Erythroblast (primary cell): ENCODE results near the gene NHLRC4.

Experiments used
- DNase-seq, 2 experiments: peaks; one replicate each; lab custom pipeline; 2025; lab: John Stamatoyannopoulos, UW
- GATA1 ChIP-seq: IDR thresholded peaks from 2 replicates; pipeline ENCODE4 v1.6.1; 2011; ENCODE audit warnings: low read depth, mild to moderate bottlenecking, control low read depth, low read length, moderate library complexity
- POLR2A ChIP-seq: IDR thresholded peaks from 2 replicates; pipeline ENCODE4 v1.6.1; 2011; ENCODE audit warnings: mild to moderate bottlenecking, low read length

NHLRC4 gene

DNA sequence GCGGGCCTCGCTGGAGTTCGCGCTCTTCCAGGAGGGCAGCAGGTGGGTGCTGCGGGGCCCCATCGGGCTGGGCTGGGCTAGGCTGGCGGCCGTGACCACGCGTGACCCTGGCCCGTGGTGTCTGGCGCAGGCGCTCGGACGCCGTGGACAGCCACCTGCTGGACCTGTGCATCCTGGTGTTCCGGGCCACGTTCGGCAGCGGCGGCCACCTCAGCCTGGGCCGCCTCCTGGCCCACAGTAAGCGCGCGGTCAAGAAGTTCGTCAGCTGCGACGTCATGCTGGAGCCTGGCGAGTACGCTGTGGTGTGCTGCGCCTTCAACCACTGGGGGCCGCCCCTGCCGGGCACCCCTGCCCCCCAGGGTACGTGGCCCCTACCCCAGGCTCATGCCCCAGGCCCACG, 14.6 kb upstream of the NHLRC4 start:
- TF ChIP-seq POLR2A = no peak
- no peak for DNase-seq

DNA sequence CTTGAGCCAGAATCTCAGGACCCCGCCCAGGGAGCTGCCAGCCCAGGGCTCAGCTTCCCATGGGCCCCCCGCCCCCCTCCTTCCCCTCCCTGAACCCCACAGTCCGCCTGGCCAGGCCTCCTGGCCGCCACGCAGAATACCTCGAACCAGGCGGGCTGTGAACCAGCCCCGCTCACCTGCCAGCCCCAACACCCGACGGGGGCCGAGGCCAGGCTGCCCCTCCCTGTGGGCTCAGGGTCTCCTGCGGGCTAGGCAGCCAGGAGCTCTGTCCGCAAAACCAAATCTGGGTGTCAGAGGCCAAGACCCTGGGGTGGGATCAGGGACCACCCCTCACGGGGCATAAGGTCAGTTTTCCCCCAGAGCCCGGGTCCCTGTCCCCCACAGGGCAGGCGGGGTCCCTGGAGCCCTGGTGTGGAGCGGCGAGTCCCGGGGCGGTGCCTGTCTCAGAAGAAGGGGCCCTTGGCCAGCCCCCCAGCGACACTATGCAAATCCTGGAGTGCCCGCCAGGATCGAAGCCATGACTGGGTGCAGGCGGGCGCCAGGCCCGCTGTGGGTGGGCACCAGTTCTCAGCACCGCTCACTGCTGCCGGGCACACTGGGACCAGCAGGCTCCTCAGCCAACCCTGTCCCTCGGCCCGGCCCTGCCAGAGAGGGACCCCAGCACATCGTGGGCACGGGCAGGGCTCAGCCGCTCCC, 13.1 kb upstream of the NHLRC4 start:
- no peak for TF ChIP-seq GATA1
- TF ChIP-seq POLR2A = no peak

GRCh38 chr16:554297-554621, 12.5 kb upstream of the NHLRC4 start:
- TF ChIP-seq POLR2A (no peak), GATA1 (no peak)
- no peak for DNase-seq

More for the DNA sequence above, 13.1 kb upstream of the NHLRC4 start:
- no peak for DNase-seq

DNA sequence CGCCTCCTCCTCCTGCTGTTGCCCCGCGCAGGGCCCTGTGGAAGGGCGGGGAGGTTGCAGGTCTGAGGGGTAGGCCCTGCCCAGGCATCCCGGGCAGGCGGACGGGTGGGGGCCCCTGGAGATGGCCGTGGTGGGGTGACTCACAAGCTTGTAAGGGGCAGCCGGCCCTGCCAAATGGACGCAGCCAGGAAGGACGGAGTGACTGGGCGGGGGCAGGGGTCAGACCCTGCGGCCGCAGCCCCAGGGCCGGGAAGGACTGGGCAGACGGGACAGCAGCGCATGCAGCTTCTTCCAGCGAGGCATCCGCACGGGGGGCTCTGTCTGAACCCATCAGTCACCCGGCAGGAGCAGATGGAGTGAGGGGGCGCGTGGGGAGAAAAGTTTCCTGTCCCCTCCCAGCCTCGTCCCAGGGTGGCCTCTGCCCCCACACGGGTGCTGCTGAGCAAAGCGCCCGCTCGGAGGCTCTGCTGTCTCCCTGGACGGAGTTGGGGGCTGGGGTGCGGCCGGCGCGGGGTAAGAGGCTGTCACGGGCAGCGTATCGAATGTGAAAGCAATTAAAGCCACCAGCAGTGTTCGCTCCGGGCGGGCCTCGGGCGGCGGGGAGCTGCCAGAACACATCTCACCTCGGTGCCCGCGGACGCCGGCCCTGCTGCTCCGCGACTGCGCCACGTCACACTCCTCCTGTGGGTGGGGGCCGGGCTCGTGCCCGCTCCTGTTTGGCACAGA, 12.0 kb upstream of the NHLRC4 start:
- no peak for DNase-seq
- TF ChIP-seq POLR2A (no peak), GATA1 (no peak)

GRCh38 chr16:555528-556473, 11.0 kb upstream of the NHLRC4 start:
- TF ChIP-seq POLR2A (no peak), GATA1 (no peak)
- DNase-seq = no peak

DNA sequence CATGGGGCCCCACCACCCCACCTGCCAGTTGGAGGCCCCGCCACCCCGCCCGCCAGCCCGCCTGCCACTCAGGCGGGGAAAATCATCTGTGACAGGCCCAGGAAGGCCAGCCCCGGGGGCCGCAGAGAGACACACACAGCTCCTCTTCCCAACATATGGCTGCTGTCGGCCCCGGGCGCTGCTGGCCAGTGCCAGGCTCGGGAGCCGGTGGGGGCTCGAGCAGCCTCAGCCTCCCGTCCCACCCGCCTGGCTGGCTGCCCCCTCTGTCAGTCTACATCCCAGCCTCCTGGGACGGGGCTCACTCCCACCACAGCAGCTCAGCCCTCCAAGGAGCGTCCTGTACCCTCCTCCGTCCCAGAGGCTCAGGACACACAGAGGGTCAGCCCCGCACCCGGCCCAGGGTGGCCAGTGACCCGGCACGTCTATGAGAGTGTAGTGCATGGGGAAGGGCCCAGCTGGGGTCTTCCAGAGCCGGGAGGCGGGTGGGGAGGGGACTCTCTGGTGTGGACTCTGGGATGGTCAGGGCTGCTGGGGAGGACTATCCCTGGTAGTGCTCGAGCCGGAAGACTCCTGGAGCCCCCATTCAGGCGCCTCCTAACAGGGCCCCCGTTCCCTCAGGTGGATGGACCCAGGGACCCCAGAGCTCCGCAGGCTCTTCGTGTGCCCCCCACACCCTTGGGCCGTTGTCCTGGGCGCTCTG, 10.2 kb upstream of the NHLRC4 start:
- no peak for DNase-seq

GRCh38 chr16:557463-558297, 9.1 kb upstream of the NHLRC4 start:
- no peak for TF ChIP-seq POLR2A
- TF ChIP-seq GATA1 = no peak
- no peak for DNase-seq

More for the DNA sequence above, 10.2 kb upstream of the NHLRC4 start:
- TF ChIP-seq POLR2A (no peak), GATA1 (no peak)

DNA sequence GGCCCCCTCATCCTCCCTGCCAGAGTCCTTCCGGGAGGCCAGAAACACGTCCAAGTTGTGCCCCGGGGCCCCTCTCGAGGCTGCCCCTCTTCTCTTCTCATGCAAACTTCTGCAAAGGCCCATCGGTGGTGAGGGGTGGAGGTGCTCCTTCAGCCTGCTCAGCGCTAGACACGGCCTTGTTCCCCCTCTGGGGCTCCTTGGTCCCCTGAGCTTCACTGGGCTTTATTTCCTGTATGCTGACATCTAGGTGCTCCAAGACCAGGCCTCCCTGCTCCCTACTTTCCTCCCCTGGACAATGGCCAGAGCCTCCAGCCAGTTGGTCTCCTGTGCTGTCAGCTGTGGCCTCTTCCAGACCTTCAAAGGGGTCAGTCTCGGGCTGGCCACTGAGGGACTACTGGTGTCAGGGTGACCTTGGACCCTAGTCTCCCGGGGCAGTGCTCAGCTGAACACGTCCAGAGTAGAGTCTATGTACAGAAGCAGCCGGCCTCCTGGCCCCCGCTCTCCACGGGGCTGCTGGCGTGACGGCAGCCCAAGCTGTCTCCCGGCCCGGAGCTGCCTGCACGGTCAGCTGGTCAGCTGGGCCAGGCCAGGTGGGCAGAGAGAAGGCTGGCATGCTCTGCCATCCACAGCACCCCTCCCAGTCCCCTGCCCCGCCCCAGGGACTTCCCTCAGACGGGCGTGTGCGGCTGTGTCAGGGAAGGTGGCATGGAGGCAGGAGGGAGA, 8.3 kb upstream of the NHLRC4 start:
- TF ChIP-seq GATA1 (no peak), POLR2A (no peak)
- no peak for DNase-seq

DNA sequence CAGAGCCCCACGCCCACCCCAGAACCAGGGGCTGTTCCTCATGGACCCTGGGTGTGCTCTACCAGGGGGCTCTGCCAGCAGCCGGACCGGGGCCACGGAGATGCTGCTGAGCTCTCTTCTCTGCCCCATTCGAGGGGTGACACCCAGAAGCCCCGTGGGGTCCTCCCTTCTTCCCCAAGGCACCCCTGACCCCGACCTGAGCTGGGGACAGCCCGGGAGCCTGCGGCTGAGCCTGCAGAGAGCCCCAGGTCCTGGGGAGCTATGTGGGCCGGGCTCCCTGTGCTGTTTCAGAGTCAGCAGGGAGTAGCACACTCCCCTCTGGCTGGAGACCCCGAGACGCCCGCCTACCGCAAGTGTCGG, 7.8 kb upstream of the NHLRC4 start:
- TF ChIP-seq GATA1 (no peak), POLR2A (no peak)
- DNase-seq = no peak

- TF ChIP-seq GATA1 (no peak), POLR2A (no peak)
- DNase-seq = no peak
These were observed 7.2 kb upstream of the NHLRC4 start for GRCh38 chr16:559411-560203.

- no peak for DNase-seq
- no peak for TF ChIP-seq POLR2A
- no peak for TF ChIP-seq GATA1
These were observed 6.6 kb upstream of the NHLRC4 start, which contains the start of gene PRR35 for GRCh38 chr16:560204-560700. Gene PRR35, plus strand, starts transcription at chr16:560394. Its CDS starts 2,901 bp downstream, at chr16:563295.
